NCI-H2227 treated with DMSO at 0.1 percent for 48 hours (cell line): ENCODE data around the gene CEP170B.
"Not testable (repeated sequence)": the region's sequence is repeated elsewhere in the genome, so short reads cannot be mapped to it uniquely, and the experiment has no call there.

Experiments
- DNase-seq: peaks from one replicate; lab custom pipeline; 2025; lab: John Stamatoyannopoulos, UW

CEP170B gene

DNA sequence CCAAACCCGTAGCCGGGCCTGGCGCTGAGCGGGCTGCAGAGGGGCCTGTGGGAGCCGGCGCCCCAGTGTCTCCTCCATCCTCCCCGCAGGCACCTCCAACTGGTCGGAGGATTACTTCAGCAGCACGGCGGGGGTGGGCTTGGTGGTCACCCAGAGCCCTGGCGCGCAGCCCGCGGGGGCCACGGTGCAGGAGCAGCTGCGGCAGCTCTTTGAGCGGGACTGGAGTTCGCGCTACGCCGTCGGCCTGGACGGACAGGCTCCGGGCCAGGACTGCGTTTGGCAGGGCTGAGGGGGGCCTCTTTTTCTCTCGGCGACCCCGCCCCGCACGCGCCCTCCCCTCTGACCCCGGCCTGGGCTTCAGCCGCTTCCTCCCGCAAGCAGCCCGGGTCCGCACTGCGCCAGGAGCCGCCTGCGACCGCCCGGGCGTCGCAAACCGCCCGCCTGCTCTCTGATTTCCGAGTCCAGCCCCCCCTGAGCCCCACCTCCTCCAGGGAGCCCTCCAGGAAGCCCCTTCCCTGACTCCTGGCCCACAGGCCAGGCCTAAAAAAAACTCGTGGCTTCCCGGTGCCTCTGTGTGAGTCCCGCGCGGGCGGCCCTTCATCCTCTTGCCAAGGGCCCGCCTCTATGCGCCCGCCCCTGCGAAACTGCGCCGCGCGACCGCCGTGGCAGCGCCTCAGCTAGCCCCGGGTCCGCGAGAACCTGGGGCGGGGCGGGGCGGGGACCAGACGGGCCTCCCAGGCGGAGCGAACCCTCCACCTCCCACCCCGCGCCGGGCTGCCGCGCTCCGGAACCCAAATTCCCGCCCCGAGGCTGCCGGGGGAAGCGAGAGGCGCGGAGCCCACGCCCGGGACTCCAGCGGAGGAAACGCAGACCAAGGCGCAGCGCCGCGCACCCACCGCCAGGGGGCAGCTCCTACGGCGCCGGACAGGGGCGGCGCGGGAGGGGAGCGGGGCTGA is 67.9 kb downstream of the CEP170B start:
- peak; percentile 63 for DNase-seq

DNA sequence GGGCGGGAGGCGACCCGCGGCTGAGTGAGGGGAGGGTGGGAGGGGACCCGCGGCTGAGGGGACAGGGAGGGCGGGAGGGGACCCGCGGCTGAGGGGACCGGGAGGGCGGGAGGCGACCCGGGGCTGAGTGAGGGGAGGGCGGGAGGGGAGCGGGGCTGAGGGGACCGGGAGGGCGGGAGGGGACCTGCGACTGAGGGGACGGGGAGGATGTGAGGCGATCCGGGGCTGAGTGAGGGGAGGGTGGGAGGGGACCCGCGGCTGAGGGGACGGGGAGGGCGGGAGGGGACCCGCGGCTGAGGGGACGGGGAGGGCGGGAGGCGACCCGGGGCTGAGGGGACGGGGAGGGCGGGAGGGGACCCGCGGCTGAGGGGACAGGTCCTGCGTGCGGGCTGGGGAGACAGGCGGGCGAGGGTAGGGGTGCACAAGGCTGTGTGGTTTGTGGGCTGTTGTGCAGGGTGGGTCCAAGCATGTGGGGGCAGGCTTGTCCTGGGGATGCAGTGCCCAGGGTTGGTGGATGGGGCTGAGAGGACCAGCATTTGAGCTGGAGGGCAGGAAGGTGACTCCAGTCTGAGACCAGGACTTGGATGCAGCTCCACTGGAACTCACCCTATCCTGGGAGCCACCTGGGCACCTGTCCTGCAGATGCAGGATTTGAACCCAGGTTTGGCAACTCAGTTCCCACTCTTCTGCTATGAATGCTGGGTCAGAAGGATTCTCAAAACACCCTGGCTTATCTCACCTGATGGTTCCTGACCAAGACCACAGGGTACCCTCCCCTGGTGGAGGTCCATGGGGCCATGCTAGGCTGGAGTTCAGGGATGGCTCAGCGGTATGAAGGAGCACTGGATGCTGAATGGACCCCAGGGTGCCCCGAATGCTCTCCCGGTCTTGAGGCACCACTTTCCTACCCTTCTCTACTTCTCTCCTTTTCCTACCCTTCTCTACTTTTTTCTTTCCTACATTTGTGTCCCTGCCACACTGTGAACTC is 69.0 kb downstream of the CEP170B start:
- no peak for DNase-seq

DNA sequence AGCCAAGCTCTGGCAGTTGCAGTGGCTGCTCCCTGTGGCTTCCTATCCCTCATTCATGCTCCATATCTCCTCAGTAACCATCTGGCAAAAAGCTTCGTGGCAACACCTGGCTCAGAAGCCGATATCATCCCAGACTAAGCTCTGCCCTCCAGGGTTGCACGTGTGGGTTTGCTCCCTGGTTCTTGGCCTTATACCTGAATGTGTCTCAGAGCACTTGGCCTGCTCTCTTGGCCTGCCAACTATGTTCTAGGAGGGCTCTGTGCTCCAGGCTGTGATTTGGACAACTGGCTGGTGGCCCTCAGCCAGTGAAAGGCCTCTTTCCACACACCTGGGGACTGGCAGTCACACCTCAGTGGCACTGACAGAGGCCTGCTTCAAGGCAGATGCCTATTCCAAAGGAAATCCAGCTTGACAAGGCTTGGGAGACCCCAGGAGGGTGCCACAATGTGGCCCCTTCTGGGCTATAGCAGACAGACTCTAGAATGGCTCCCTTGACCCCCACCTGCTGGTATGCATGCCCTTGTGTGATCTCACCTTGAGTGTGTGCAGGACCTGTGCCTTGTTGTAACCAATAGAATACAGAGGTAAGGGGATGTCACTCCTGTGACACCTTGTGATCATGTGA is 70.1 kb downstream of the CEP170B start:
- no peak for DNase-seq

DNA sequence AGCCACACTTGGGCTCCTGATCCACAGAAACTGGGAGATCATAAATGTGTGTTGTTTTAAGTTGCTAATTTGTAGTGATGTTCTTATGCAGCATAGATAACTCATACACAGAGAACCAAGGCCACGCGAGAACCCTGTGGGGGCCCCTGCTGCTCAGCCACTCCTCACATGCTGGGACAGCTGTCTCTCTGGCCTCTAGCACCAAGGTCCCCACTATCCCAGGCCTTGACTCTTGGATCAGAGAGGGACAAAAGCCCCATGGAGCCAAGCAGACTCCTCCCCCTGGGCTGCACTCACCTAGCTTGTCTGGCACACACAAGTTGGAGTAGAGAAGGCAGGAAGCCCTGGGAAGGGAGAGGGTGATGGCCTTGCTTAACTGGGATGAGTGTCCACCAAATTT is 70.9 kb downstream of the CEP170B start:
- no peak for DNase-seq

DNA sequence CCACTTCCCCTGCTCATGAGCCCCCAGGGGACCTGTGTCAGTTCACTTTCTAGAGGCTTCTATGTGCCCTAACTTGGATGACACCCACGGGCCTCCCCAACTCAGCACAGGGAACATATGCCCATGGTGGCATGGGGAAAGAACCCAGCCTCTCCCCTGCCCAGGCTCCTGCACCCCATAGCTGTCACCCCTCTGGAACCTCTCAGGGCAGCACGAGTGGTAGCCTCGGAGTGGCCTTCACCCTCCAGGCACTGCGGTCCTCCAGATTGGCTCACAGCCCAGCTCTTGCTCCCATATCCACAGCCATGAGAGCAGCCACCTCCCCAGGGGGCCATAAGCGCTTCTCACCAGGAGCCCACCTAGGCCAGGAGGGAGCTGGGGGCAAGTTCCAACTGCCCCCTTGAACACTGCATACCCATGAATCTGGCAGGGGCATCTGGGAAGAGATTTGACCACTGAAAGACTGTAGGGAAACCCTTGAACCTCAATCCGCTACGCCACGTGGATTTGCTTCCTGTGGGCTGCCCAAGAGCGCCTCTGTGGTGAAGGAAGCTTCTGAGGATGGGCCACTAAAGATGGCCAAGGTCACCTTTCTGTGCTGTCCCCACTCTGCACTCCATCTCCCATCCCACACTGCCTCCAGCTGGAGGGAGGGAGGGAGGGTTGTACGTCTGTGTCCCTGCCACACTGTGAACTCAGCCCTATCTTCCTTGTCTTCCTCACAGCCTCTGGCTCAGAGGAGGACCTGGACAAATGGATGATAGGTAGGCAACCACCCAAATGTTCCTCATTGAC is 71.5 kb downstream of the CEP170B start:
- no peak for DNase-seq

DNA sequence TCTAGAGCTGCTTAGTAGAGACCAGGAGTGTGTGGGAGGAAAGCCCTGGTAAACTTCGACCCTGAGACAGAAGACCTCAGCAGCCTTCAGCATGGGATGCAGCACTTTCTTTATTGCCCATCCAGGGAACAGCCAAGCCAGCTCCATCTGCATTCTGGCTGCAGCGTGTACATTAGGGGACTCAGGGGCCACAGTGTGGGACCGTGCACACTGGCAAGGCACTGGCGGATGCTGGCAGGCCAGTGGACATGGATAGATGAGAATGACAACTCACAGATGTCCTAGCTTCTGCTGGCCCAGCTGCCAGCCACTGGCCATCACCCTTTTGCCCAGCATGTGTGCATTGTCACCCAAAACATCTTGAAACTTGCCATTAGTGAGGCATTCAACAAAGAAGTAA is 72.1 kb downstream of the CEP170B start:
- no peak for DNase-seq

DNA sequence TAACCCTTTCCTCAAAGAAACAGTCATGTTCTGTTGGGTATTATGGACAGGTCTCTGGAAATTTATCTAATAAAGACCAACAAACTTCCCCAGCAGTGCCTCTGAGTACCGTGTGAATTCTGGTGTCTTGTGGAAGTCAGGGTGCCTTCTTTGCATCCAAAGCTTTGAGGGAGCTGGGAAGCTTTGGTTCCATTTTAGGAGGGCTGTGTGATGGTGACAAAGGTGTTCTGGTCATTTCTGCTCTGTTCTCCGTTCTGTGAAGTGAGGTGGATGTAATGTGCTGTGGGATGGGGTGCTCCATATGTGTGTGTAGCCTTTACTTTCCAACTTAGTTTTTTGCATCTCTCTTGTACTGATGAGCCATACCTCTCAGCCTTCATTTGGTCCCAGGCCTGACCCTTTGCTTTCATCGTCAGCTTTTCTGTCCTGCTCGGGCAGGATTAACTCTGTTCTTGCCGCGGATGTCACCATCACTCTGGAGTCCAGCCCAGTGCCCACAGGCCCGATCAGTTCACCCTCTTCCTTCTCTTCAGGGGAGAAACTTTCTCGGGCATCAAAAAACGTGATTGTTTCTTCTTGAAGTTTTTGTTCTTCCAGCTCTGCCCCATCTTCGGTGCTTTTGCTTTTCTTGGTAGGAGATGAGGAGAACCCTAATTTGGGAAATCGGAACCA is 72.8 kb downstream of the CEP170B start:
- DNase-seq, result no peak

DNA sequence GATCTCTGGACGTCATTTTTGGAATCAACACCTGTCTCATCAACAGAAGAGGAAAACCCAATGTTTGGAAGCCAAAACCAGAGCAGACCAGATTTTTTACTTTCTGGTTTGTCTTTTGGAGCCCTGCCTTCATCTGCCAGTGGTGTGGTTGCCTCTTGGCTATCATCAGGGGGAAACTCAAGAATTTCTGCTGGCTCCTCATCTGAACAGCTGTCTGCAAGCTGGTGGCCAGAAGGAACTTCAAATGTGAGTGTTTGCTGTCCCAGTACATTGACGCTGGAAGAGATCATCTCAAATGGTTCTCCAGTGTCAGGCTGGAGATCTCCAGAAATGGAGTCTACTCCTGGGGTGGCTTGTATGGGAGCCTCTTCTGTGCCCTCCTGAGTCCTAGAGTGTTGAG is 73.4 kb downstream of the CEP170B start:
- DNase-seq, result no peak

DNA sequence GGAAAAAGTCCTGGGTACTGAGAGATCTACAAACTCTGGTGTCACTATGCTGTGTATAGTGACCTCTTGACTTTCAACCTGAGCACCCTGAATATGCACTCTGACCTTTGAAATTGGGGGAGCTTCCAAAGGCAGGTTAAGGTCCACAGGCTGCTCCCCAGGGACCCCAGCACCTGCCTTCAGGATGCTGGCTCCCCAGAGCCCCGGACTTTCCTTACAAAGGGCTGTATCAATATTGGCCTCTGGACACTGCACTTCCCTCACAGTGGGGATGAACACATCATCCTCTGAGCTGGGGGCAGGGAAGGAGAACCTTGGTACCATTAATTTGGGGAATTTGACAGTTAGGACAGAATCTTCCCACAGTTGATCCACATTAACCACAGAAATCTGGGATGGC is 73.9 kb downstream of the CEP170B start:
- no peak for DNase-seq

DNA sequence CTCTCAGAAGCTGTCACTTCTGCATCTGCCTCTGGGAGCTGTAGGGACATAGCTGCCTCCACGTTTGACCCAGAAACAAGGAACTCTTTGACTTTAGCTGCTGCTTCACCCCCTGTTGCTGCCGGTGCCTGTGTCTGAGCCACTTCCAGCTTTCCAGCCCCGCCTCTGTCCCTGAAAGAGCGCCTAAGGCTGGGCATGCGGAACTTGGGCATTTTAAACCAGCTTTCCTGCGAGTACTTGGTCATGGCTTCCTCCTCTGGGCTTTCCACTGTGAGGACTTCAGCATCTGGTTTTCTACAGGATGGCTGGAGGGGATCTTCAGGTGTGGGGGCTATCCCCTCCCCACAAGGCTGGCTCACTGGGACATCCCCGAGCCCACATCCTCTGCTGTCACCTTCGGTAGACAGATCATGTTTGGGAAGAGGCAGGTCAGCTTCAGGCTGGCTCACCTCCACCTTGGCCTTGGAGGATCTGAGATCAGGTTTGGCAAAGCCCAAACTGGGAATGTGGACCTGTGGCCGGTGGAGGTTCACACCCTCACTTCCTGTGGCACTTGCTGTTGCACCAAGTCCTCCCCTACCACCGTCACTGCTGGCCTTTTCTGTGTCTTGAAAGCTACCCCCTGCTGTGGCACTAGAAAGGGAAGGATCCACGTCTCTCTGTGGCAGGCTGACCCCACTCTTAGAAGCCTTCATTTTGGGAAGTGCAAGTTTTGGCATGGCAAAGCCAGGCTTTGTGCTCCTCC is 74.8 kb downstream of the CEP170B start:
- no peak for DNase-seq

DNA sequence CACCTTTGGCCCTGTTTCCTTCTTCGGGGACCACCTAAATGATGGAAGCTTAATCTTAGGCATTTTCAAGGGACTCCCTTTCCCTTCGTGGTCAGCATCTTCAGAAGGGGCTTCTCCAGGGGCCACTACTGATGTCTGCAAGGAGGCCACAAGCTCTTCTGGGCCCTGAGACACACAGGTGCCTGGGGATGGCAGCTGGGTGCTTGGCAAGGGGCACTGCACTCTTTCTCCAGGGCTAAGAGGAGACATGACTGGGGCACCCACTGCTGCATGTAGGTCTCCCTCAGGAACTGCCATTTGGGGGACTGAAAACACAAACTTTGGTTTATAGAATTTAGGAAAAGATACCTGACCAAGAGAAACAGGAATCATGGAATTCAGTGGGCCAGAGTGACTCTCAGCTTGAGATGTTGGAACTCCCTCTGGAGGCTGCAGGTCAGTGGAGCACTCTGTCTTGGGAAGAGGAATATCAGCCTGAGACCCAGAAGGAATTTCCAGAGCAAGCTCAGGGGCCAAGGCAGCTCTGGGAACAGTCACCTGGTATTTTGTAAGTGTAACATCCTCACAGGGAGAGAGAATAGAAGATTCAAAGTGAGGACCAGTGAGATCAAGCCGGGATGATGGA is 75.6 kb downstream of the CEP170B start:
- DNase-seq, result no peak

DNA sequence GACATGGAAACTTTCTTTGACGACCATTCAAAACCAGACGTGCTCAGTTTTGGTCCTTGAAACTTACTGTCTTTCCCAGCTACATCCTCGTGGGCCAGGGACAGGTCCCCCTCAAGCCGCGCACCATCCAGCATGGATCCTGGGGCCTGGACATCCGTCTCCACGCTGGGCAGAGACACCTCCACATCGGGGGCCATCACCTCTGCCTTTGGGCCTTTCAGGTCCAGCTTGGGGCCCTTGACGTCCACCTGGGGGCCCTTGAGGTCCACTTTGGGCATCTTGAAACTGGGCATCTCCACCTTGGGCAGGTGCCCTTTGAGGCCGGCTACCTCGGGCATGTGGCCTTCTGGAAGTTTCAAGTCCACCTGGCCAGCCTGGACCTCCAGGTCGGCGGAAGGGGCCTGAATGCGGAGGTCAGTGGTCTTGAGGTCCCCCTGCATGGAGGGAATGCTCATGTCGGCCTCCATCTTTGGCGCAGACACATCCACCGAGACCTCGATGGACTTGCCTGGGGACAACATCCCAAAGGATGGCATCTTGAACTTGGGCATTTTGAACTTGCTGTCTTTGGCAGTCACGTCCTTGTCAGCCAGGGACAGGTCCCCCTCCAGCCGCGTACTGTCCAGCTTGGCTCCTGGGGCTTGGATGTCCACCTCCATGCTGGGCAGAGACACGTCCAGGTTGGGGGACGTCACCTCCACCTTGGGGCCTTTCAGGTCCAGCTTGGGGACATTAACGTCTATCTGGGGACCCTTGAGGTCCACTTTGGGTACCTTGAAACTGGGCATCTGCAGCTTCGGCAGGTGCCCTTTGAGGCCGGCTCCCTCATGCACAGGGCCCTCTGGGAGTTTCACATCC is 76.7 kb downstream of the CEP170B start:
- no peak for DNase-seq

DNA sequence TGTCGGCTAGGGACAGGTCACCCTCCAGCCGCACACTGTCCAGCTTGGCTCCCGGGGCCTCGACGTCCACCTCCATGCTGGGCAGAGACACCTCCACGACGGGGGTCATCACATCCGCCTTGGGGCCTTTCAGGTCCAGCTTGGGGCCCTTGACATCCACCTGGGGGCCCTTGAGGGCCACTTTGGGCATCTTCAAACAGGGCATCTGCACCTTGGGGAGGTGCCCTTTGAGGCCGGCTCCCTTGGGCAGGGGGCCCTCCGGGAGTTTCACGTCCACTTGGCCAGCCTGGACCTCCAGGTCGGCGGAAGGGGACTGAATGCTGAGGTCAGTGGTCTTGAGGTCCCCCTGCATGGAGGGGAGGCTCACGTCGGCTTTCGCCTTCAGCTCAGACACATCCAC is 77.5 kb downstream of the CEP170B start:
- DNase-seq, result no peak

DNA sequence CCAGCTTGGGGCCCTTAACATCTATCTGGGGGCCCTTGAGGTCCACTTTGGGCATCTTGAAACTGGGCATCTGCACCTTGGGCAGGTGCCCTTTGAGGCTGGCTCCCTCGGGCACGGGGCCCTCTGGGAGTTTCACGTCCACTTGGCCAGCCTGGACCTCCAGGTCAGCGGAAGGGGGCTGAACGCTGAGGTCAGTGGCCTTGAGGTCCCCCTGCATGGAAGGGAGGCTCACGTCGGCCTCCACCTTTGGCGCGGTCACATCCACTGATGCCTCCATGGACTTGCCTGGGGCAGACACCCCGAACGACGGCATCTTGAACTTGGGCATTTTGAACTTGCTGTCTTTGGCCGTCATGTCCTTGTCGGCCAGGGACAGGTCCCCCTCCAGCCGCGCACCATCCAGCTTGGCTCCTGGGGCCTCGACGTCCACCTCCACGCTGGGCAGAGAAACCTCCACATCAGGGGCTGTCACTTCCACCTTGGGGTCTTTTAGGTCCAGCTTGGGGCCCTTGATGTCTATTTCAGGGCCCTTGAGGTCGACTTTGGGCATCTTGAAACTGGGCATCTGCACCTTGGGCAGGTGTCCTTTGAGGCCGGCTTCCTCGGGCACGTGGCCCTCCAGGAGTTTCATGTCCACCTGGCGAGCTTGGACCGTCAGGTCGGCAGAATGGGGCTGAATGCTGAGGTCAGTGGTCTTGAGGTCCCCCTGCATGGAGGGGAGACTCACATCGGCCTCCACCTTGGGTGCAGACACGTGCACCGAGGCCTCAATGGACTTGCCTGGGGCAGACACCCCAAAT is 78.3 kb downstream of the CEP170B start:
- DNase-seq, result not testable (repeated sequence)

DNA sequence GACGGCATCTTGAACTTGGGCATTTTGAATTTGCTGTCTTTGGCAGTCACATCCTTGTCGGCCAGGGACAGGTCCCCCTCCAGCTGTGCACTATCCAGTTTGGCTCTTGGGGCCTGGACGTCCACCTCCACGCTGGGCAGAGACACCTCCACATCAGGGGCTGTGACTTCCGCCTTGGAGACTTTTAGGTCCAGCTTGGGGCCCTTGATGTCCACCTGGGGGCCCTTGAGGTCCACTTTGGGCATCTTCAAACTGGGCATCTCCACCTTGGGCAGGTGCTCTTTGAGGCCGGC is 78.9 kb downstream of the CEP170B start:
- not testable (repeated sequence) for DNase-seq

DNA sequence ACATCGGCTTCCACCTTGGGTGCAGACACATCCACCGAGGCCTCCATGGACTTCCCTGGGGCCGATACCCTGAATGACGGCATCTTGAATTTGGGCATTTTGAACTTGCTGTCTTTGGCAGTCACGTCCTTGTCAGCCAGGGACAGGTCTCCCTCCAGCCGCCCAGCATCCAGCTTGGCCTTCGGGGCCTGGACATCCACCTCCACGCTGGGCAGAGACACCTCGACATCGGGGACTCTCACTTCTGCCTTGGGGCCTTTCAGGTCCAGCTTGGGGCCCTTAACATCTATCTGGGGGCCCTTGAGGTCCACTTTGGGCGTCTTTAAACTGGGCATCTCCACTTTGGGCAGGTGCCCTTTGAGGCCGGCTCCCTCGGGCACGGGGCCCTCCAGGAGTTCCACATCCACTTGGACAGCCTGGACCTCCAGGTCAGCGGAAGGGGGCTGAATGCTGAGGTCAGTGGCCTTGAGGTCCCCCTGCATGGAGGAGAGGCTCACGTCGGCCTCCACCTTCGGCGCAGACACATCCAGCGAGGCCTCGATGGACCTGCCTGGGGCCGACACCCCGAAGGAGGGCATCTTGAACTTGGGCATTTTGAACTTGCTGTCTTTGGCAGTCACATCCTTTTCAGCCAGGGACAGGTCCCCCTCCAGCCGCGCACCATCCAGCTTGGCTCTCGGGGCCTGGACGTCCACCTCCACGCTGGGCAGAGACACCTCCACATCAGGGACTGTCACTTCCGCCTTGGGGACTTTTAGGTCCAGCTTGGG is 79.6 kb downstream of the CEP170B start:
- not testable (repeated sequence) for DNase-seq

DNA sequence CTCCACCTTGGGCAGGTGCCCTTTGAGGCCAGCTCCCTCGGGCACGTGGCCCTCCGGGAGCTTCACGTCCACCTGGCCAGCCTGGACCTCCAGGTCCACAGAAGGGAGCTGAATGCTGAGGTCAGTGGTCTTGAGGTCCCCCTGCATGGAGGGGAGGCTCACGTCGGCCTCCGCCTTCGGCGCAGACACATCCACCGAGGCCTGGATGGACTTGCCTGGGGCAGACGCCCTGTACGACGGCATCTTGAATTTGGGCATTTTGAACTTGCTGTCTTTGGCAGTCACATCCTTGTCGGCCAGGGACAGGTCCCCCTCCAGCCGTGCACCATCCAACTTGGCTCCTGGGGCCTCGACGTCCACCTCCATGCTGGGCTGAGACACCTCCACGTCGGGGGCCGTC is 80.2 kb downstream of the CEP170B start:
- not testable (repeated sequence) for DNase-seq
